GM23248 (cell line): Measurements from ENCODE around the gene OTX2. TPM values are rescaled to one million over a fixed set of nuclear protein-coding genes. Genes with fewer than 3 reads are reported as not detected.

Experiments
- DNase-seq: peaks from one replicate; pipeline ENCODE4 v3.0.0-alpha.2; 2015
- H2AFZ ChIP-seq: fragments of 200-600 bp; sonication (generic); 2 replicates; pipeline ENCODE4 v1.6.1; 2016; ENCODE audit warnings: antibody characterized with exemption
- H3F3A ChIP-seq: fragments of 200-600 bp; sonication (generic); 2 replicates; pipeline ENCODE4 v1.6.1; 2016; ENCODE audit warnings: mild to moderate bottlenecking, antibody characterized with exemption, mixed run types; ENCODE audit not compliant: insufficient read depth
- H3K27ac ChIP-seq: fragments of 200-600 bp; sonication (generic); 2 replicates; pipeline ENCODE4 v1.5.1; 2016; ENCODE audit warnings: mild to moderate bottlenecking
- H3K27me3 ChIP-seq: fragments of 200-600 bp; sonication (generic); replicated peaks from 2 replicates; pipeline ENCODE4 v1.6.1; 2016; ENCODE audit warnings: mild to moderate bottlenecking; ENCODE audit not compliant: insufficient read depth
- H3K36me3 ChIP-seq: fragments of 200-600 bp; sonication (generic); 2 replicates; pipeline ENCODE4 v1.6.1; 2016; ENCODE audit warnings: low read depth, mild to moderate bottlenecking
- H3K4me1 ChIP-seq: fragments of 200-600 bp; sonication (generic); 2 replicates; pipeline ENCODE4 v1.6.1; 2016; ENCODE audit warnings: mild to moderate bottlenecking; ENCODE audit not compliant: insufficient read depth
- H3K4me2 ChIP-seq: fragments of 200-600 bp; sonication (generic); one replicate; pipeline ENCODE4 v1.6.1; 2016; ENCODE audit warnings: mild to moderate bottlenecking; ENCODE audit not compliant: unreplicated experiment
- H3K4me3 ChIP-seq: fragments of 200-600 bp; sonication (generic); 2 replicates; pipeline ENCODE4 v1.5.1; 2016; ENCODE audit warnings: mild to moderate bottlenecking
- H3K79me2 ChIP-seq: fragments of 200-600 bp; sonication (generic); 2 replicates; pipeline ENCODE4 v1.6.1; 2016; ENCODE audit warnings: mild to moderate bottlenecking; ENCODE audit not compliant: insufficient read depth
- H3K9ac ChIP-seq: fragments of 200-600 bp; sonication (generic); 2 replicates; pipeline ENCODE4 v1.6.1; 2016; ENCODE audit warnings: mild to moderate bottlenecking
- H3K9me2 ChIP-seq: fragments of 200-600 bp; sonication (generic); 2 replicates; pipeline ENCODE4 v1.6.1; 2016; ENCODE audit warnings: mixed run types, mild to moderate bottlenecking, moderate library complexity; ENCODE audit not compliant: insufficient read depth
- H3K9me3 ChIP-seq: fragments of 200-600 bp; sonication (generic); one replicate; pipeline ENCODE4 v1.6.1; 2017; ENCODE audit warnings: low read depth
- H4K20me1 ChIP-seq: fragments of 200-600 bp; sonication (generic); 2 replicates; pipeline ENCODE4 v1.6.0; 2016; ENCODE audit not compliant: insufficient read depth
- EZH2 ChIP-seq: fragments of 200-600 bp; sonication (generic); IDR thresholded peaks from 2 replicates; pipeline ENCODE4 v1.6.1; 2018; ENCODE audit warnings: antibody characterized with exemption, mild to moderate bottlenecking; ENCODE audit not compliant: insufficient read depth, poor library complexity, severe bottlenecking
- EZH2phosphoT487 ChIP-seq: fragments of 200-600 bp; sonication (generic); IDR thresholded peaks from 2 replicates; pipeline ENCODE4 v1.6.1; 2018; ENCODE audit warnings: antibody characterized with exemption, moderate library complexity, mild to moderate bottlenecking, low read depth; ENCODE audit not compliant: insufficient read depth
- WGBS, 2 experiments: methylation state at CpG; one replicate each; pipeline ENCODE4 v1.1.6; 2015 to 2017; ENCODE audit warnings: low lambda C conversion rate in 2 of 2, low coverage in 1 of 2; ENCODE audit errors: missing lambda C conversion rate in 2 of 2; 5-methylcytosine and 5-hydroxymethylcytosine counted together
- in situ Hi-C: fragments of 300-500 bp; cut with MboI; formaldehyde crosslinking; loops from 2 replicates; pipeline ENCODE4 v1.15.0; 2020
- polyA plus RNA-seq: library from polyadenylated mRNA; unstranded; fragments of >200 nt; fragmentation: Nextera tagmentation; extraction: Ambion mirVana; gene quantifications from 2 replicates; pipeline ENCODE4 v1.2.1, GENCODE V29; 2016
- total RNA-seq: library from RNA; depleted of rRNA; stranded (reverse); fragments of >200 nt; shearing (Covaris generic); gene quantifications from 2 replicates; pipeline ENCODE4 v1.2.3, GENCODE V29; 2014

Gene OTX2
- total and polyA plus RNA-seq, 2 experiments from 2014 or later = not detected

DNA sequence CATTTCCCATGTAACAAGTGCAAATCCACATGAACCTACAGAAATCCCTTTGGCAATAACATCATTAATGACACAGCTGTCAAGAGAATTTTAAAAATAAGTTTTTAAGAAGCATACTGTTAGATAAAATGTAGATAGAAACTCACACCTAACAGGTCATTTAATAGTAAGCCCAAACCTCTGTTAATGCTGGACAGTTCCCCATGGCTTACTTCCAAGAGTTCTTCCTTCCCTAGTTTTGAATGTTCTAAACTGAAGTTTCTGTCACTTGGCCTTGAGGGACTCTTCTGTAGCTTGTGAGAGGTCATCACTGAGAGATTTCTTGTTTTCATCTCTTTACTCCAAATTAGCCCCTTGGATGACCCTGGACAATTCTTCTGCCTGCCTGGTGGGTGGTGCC lies 22.7 kb downstream of the OTX2 start:
- no peaks in the 10 kb centered on the region for H3K9me2 ChIP-seq
- H3K27ac ChIP-seq = no peak overlapping the region
- H3K79me2 ChIP-seq = no peaks in the 10 kb centered on the region
- H2AFZ ChIP-seq = no peak overlapping the region
- H3K9ac ChIP-seq = no peak overlapping the region
- H3K9me3 ChIP-seq = no peaks in the 10 kb centered on the region
- H3K27me3 ChIP-seq = no peaks in the 10 kb centered on the region
- TF ChIP-seq EZH2 = no peak
- TF ChIP-seq EZH2phosphoT487 = no peak
- no peak for DNase-seq
- no peak overlapping the region for H3K4me2 ChIP-seq
- in situ Hi-C loops = no loop called here
- no peaks in the 10 kb centered on the region for H3K36me3 ChIP-seq
- no peaks in the 10 kb centered on the region for H3F3A ChIP-seq
- H3K4me1 ChIP-seq = no peaks in the 10 kb centered on the region
- no peaks in the 10 kb centered on the region for H4K20me1 ChIP-seq
- H3K4me3 ChIP-seq = no peak overlapping the region

DNA sequence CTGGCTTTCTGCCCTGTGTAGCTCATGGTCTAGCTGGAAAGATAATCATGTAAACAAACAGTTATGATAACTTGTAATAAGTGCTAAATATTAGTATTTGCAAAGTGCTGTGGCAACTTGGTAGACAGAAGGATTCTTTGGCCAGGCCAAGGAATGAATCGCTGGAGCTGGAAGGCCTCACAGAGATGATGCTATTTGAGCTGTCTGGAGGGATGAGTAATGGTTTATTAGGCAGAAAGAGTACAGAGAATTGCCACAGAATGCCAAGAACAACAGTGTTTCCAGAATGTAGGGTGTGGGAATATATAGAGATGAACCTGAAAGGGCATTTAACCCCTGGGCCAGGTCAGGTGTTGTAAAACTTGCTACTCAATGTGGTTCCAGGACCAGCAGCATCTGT lies 27.6 kb downstream of the OTX2 start:
- no peak overlapping the region for H3K9ac ChIP-seq
- H3K4me1 ChIP-seq = no peaks in the 10 kb centered on the region
- no peak overlapping the region for H3K4me2 ChIP-seq
- H3F3A ChIP-seq = no peaks in the 10 kb centered on the region
- no peaks in the 10 kb centered on the region for H3K27me3 ChIP-seq
- TF ChIP-seq EZH2 (no peak), EZH2phosphoT487 (no peak)
- no peaks in the 10 kb centered on the region for H3K9me3 ChIP-seq
- no peak overlapping the region for H3K4me3 ChIP-seq
- H4K20me1 ChIP-seq = no peaks in the 10 kb centered on the region
- in situ Hi-C loops = no loop called here
- 0 to 12% methylated on average over 1 of the region's 1 CpG for WGBS, 2 experiments
- H2AFZ ChIP-seq = no peak overlapping the region
- no peaks in the 10 kb centered on the region for H3K36me3 ChIP-seq
- no peaks in the 10 kb centered on the region for H3K9me2 ChIP-seq
- no peak for DNase-seq
- H3K79me2 ChIP-seq = no peaks in the 10 kb centered on the region
- H3K27ac ChIP-seq = no peak overlapping the region

DNA sequence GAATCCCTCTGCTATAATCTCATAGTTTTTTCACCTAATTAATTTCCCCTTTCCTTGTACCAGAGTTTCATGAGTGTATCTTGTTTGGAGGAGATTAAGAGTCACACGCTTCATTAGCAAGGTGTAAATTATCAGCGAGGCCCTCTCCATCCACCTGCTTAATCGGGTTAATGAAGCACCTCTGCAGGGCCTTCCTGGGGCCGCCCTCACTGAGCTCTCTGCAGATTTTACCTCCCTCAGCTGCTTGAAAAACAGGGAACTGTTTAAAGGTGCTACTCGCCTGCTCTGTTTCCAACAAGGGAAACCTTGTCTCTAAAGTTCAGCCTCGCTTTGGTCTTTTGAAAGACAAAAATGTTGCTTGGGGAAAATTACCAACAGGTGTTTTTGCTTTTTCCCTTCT lies 35.8 kb downstream of the OTX2 start:
- in situ Hi-C loops = no loop called here
- no peaks in the 10 kb centered on the region for H3K9me2 ChIP-seq
- WGBS, 2 experiments = 4 to 7% methylated on average over 6 of the region's 6 CpGs

DNA sequence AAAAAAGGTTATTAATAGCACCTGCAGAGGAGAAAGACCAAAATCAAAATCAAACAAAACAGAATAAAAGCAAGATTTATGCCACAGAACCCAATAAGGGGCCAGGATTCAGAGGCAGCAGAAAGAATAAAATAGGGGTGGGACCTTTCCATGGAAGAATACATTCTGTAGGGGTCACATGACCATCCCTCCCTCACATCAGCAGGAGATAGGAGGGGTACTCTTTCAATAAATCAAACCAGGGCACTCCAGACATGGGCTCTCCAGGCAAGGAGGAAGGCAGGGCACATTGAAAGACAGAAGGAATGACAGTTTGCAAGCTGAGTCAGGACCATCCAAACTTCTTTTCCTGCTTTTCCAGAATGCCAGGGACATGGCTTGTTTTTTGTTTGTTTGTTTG lies 39.8 kb downstream of the OTX2 start:
- Histone ChIP-seq H3K79me2 (no peaks in the 10 kb centered on the region), H4K20me1 (no peaks in the 10 kb centered on the region), H3K9me2 (no peaks in the 10 kb centered on the region), H3K36me3 (no peaks in the 10 kb centered on the region), H2AFZ (no peak overlapping the region), H3K4me3 (no peak overlapping the region), H3K4me1 (no peaks in the 10 kb centered on the region), H3F3A (no peaks in the 10 kb centered on the region), H3K4me2 (no peak overlapping the region), H3K9me3 (no peaks in the 10 kb centered on the region), H3K9ac (no peak overlapping the region), H3K27me3 (no peaks in the 10 kb centered on the region), H3K27ac (no peak overlapping the region)
- no peak for DNase-seq
- in situ Hi-C loops = no loop called here
- no peak for TF ChIP-seq EZH2
- no peak for TF ChIP-seq EZH2phosphoT487

More for the DNA sequence above, 35.8 kb downstream of the OTX2 start:
- Histone ChIP-seq H3K4me2 (no peak overlapping the region), H2AFZ (no peak overlapping the region), H3K36me3 (no peaks in the 10 kb centered on the region), H3K9ac (no peak overlapping the region), H3K9me3 (no peaks in the 10 kb centered on the region), H3K4me1 (no peaks in the 10 kb centered on the region), H4K20me1 (no peaks in the 10 kb centered on the region), H3K27ac (no peak overlapping the region), H3K27me3 (no peaks in the 10 kb centered on the region), H3K79me2 (no peaks in the 10 kb centered on the region), H3F3A (no peaks in the 10 kb centered on the region), H3K4me3 (no peak overlapping the region)
- TF ChIP-seq EZH2 = no peak
- no peak for TF ChIP-seq EZH2phosphoT487
- no peak for DNase-seq

DNA sequence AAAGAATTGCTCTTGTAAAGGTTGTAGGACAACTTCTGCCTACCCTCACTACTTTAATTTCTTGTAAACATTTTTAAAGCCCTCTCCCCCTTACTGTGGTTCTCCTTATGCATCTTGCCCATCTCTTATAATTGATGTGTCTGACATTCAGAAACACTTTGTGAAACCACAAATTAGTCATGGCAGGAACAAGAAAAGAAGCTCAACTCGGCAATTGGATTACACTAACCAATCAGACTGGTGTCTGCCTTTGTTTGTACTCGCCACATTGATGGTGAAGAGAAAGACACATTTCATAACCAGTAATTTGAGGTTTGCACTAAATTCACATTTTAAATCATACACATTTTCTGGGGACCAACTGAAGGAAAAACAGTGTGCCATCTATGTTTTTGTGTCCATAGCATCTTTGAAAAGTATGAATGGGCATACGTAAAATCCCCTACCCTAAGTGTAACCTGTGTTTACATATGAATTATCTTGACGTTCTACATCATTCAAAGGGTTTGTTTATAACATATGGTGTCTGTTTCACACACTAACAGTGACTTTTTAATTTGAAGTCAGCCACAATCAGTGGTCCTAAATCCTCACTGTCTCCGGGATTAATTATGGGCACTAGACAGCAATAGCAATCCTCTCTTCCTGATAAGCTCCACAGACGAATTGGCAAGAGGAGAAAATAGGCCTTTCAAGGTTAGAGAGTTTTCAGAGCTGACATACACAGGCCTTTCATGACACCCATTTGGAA lies 49.9 kb downstream of the OTX2 start:
- WGBS, 2 experiments = 21 to 24% methylated on average over 6 of the region's 6 CpGs
- Histone ChIP-seq H3K9me3 (no peaks in the 10 kb centered on the region), H3K27ac (no peak overlapping the region), H3K4me3 (no peak overlapping the region), H3K4me2 (no peak overlapping the region), H3F3A (no peaks in the 10 kb centered on the region), H3K36me3 (no peaks in the 10 kb centered on the region), H3K79me2 (no peaks in the 10 kb centered on the region), H3K9ac (no peak overlapping the region), H3K27me3 (no peaks in the 10 kb centered on the region), H2AFZ (no peak overlapping the region), H3K4me1 (no peaks in the 10 kb centered on the region), H4K20me1 (no peaks in the 10 kb centered on the region), H3K9me2 (no peaks in the 10 kb centered on the region)
- no peak for DNase-seq
- TF ChIP-seq EZH2phosphoT487 (no peak), EZH2 (no peak)
- in situ Hi-C loops = no loop called here
